ENCODE measurements around the gene KLHL7.
"Not testable (repeated sequence)": the region's sequence is repeated elsewhere in the genome, so short reads cannot be mapped to it uniquely, and the experiment has no call there.

KLHL7 gene

DNA sequence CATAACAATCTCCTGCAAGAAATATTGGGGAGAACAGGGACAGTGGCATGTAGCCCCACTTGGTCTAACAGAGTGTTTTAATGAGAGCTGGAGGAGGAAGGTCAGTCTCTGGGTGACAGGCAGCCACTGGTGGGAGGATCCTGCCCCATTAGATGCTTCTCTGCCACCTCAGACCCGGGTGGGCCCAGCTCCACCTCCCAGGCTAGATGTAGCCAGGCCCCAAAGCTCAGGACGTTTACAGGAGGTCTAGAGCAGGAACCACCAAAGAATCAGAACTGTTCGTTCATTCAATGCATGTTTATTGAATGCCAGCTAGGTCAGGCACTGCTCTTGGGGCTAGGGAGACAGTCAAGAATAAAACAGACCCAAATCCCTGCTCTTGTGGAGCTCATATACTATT is 112.6 kb downstream of the KLHL7 start:
- DNase-seq (ENCODE audit: low read depth), result no peak

DNA sequence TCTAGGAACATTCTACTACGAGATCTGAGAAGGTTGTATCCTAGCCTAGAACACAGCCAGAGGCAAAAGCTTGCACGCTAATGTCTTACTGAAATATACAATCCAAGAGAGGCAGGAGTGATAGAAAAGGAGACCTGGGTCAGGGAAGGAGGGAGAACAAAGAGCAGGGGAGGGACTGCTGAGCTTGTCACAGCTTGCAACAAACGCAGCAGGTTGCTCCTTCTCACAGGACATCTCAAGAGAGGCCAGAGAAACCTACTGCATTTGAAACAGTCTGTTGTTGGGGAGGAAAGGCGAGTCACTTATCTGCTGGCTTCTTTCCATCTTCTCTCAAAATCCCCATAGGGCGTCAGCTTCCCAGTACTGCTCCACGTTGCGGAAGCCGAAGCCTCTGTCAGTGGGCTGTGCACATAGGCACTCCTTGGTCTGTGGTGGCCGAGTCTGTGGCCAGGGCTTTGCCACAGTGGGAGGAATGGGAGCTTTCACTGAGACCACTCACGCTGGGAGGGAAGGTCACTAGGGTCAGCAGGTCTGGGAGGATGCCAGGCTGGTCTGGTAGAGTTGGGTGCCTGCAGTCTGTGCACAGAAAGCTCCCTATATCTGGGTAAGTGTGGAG is 115.2 kb downstream of the KLHL7 start:
- DNase-seq (ENCODE audit: low read depth), result no peak

- no peak for DNase-seq (ENCODE audit: low read depth)
These were observed 117.0 kb downstream of the KLHL7 start for GRCh38 chr7:23222439-23223030.

DNA sequence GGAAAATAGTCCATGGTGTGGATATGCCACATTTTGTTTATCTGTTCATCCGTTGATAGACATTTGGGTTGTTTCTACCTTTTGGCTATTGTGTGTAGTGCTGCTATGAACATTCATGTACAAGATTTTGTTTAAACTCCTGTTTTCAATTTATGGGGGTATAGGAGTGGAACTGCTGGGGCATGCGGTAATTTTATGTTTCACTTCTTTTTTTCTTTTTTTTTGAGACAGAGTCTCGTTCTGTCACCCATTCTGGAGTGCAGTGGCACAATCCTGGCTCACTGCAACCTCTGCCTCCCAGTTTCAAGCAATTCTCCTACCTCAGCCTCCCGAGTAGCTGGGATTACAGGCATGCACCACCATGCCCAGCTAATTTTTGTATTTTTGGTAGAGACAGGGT is 118.8 kb downstream of the KLHL7 start:
- not testable (repeated sequence) for DNase-seq (ENCODE audit: low read depth)

DNA sequence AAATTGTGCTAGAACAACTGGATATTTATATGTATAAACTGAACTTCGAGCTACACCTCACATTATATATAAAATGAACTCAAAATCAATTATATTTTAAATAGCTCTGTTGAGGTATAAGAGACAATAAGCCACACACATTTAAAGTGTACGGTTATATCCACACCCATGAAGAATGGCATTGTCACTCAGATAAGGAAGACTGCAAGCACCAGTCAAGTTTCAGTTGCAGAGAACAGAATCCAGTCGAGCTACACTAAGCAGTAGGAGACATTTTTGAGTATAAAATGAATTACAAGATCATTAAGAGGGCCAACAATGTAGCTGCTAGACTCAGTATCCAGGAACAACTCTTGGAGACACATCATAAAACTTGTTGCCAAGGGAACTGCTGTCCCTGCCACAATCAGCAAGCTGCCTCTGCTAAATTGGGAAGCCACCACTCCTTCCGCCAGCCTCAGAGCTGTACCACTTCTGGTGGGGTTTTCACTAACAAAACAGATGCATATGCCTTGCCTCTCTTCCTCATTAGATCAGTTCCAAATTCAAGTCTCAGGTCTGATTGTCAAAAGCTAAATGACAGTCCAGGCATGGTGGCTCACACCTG is 121.4 kb downstream of the KLHL7 start:
- no peak for DNase-seq (ENCODE audit: low read depth)

Data from amniotic epithelial cell (primary cell).